ENCODE data around the gene CABLES2. TPM values are rescaled to one million over a fixed set of nuclear protein-coding genes. Genes with fewer than 3 reads are reported as not detected.

The CABLES2 gene
- total RNA-seq, 1 donor from 2014 or later: 6.4 TPM

DNA sequence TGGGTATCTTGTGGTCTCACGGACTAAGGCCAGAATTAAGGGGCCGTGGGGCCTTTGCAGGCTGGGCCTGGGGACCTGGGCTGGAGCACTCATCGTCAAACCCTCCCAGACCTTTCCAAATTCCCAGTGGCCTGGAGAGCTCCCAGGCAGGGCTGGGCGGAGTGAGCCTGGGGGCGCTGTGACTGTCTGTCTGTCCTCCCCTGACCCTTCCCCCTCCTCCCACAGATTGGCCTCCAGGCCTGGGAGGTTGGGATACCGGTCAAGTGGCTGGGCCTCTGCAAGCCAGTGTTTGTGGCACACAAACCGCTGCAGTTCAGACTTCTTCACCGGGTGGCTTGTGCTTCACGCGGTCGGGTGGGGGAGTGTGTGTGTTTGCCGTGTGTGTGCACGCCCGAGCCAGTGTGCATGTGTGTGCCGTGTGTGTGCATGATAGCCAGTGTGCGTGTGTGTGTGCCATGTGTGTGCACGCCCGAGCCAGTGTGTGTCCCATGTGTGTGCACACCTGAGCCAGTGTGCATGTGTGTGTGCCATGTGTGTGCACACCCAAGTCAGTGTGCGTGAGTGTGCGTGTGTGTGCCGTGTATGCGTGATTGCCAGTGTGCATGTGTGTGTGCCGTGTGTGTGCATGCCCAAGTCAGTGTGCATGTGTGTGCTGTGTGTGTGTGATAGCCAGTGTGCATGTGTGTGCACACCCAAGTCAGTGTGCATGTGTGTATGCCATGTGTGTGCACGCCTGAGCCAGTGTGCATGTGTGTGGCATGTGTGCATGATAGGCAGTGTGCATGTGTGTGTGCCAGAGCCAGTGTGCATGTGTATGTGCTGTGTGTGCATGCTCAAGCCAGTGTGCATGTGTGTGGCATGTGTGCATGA, 14.0 kb upstream of the CABLES2 start:
- H3K27ac Mint-ChIP-seq (ENCODE audit: unreplicated experiment): no peak overlapping the region
- TF ChIP-seq, protein P1, sequence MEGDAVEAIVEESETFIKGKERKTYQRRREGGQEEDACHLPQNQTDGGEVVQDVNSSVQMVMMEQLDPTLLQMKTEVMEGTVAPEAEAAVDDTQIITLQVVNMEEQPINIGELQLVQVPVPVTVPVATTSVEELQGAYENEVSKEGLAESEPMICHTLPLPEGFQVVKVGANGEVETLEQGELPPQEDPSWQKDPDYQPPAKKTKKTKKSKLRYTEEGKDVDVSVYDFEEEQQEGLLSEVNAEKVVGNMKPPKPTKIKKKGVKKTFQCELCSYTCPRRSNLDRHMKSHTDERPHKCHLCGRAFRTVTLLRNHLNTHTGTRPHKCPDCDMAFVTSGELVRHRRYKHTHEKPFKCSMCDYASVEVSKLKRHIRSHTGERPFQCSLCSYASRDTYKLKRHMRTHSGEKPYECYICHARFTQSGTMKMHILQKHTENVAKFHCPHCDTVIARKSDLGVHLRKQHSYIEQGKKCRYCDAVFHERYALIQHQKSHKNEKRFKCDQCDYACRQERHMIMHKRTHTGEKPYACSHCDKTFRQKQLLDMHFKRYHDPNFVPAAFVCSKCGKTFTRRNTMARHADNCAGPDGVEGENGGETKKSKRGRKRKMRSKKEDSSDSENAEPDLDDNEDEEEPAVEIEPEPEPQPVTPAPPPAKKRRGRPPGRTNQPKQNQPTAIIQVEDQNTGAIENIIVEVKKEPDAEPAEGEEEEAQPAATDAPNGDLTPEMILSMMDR (IDR thresholded peaks at IDR 0.05): no peak
- H3K4me1 Mint-ChIP-seq (ENCODE audit: low read depth): no peaks in the 10 kb centered on the region
- no peaks in the 10 kb centered on the region for H3K9me3 Mint-ChIP-seq (ENCODE audit: low read depth)
- no peak overlapping the region for H3K4me3 Mint-ChIP-seq (ENCODE audit: unreplicated experiment)
- no peak for DNase-seq (ENCODE audit: low spot score)
- H3K36me3 Mint-ChIP-seq (ENCODE audit: low read depth): no peaks in the 10 kb centered on the region
- peaks cover 4% of the 10 kb centered on the region for H3K27me3 Mint-ChIP-seq (ENCODE audit: low read depth)

DNA sequence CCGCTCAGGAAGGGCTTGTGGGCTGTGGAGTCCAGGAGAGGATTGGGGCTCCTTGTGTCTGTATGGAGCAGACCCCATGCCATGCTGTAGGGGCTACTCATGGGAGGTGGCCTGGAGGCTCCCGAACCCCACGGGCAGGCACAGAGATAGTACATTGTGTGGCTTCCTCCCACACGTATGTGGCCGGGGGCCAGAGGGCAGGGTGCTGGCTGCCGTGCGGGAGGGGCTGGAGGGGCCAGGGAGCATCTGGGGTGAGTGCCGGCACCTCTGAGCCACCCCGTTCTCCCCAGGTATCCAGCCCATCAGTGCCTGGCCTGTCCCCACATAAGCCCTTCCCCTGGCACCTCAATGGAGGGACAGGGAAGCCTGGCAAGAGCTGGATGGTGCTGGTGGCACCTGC, 12.7 kb upstream of the CABLES2 start:
- no peak overlapping the region for H3K27ac Mint-ChIP-seq (ENCODE audit: unreplicated experiment)
- no peaks in the 10 kb centered on the region for H3K9me3 Mint-ChIP-seq (ENCODE audit: low read depth)
- no peak overlapping the region for H3K4me3 Mint-ChIP-seq (ENCODE audit: unreplicated experiment)
- no peak for DNase-seq (ENCODE audit: low spot score)
- TF ChIP-seq, protein P1 (IDR thresholded peaks at IDR 0.05): no peak
- no peaks in the 10 kb centered on the region for H3K4me1 Mint-ChIP-seq (ENCODE audit: low read depth)
- H3K27me3 Mint-ChIP-seq (ENCODE audit: low read depth): peaks cover 4% of the 10 kb centered on the region
- H3K36me3 Mint-ChIP-seq (ENCODE audit: low read depth): no peaks in the 10 kb centered on the region

DNA sequence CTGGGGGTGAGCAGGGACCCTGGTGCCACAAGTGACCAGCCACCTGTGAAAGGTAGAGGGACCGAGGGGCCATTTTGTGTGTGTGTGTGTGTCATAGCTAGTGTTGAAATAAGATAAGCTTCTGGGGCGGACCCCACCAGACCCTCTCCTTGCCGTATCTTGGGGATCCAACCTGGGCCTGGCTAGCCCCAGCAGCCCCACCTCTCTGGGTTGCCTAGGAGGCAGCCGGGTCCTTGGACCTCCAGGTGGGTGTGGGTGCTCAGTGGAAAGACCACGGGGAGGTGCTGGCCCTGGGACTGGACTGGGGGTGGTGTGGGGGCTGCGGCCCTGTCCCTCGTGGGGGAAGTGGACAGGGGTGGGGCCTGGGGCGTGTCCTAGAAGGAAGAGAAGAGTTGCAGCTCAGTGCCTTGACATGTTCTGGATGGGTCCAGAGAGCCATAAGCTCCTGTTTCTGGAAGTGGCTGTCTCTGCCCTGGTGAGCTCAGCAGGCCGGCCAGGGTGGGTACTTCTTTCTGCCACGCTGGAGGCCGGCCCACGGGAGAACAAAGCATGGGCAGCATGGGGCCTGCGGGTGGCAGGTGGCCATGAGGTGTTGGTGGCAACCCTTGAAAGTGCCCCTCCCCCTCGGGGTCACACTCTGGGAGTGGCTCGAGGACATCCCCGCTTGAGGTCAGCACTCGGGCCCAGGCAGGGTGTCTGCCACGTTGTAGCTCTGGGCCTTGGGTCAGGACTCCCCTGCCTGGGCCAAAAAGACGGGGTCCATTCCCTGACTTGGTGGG, 11.8 kb upstream of the CABLES2 start:
- H3K36me3 Mint-ChIP-seq (ENCODE audit: low read depth): no peaks in the 10 kb centered on the region
- H3K27ac Mint-ChIP-seq (ENCODE audit: unreplicated experiment): no peak overlapping the region
- H3K27me3 Mint-ChIP-seq (ENCODE audit: low read depth): peaks cover 4% of the 10 kb centered on the region
- TF ChIP-seq, protein P1 (IDR thresholded peaks at IDR 0.05): no peak
- no peaks in the 10 kb centered on the region for H3K4me1 Mint-ChIP-seq (ENCODE audit: low read depth)
- no peaks in the 10 kb centered on the region for H3K9me3 Mint-ChIP-seq (ENCODE audit: low read depth)
- H3K4me3 Mint-ChIP-seq (ENCODE audit: unreplicated experiment): no peak overlapping the region
- no peak for DNase-seq (ENCODE audit: low spot score)

DNA sequence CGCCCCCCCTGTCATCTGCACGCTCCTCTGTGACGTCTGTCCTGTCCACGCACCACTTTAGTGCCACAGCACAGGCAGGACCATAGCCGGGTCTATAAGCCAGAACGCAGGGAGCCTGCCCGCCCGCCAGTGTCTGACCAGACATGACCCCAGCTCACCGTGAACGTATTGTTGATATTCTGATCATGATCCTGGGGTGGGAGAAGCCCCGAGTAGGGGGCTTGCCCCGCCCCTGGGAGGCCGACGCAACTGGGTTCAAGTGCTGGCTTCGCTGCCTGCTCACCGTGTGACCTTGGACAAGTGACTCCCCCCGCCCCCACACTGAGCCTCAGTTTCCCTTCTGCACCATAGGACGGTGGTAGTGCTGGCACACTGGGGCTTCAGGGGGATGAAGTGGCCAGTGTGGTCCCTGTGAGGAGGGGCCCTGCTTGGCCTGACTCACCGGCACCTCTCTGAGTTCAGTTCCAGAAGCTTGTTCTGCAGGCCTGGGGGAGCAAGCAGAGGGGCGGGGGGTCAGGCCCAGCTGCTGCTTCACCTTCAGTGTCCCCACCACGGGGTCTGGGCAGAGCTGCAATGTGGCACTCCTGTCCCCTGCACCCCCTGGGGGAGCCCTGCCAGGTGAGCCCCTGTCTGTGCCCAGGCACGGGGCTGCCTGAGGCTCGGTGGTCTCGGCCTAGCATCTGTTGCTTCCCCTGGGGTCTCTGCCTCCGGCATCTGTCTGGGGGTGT, 11.1 kb upstream of the CABLES2 start:
- Mint-ChIP-seq H3K4me1 (ENCODE audit: low read depth) (no peaks in the 10 kb centered on the region), H3K9me3 (ENCODE audit: low read depth) (no peaks in the 10 kb centered on the region), H3K27me3 (ENCODE audit: low read depth) (peaks cover 4% of the 10 kb centered on the region), H3K36me3 (ENCODE audit: low read depth) (no peaks in the 10 kb centered on the region), H3K4me3 (ENCODE audit: unreplicated experiment) (no peak overlapping the region), H3K27ac (ENCODE audit: unreplicated experiment) (no peak overlapping the region)
- TF ChIP-seq, protein P1 (IDR thresholded peaks at IDR 0.05): no peak
- DNase-seq (ENCODE audit: low spot score): no peak
